Smooth muscle cell (in vitro differentiated cells): ENCODE measurements around the gene SMAD3. TPM values are rescaled to one million over a fixed set of nuclear protein-coding genes. Genes with fewer than 3 reads are reported as not detected.

Source experiments
- DNase-seq: peaks from one replicate; lab custom pipeline; 2025; ENCODE audit not compliant: unreplicated experiment; lab: John Stamatoyannopoulos, UW
- H2AFZ ChIP-seq: fragments of 200-600 bp; sonication (generic); 2 replicates; pipeline ENCODE4 v1.6.0; 2016; ENCODE audit warnings: antibody characterized with exemption, low read depth, mild to moderate bottlenecking
- H3F3A ChIP-seq: fragments of 200-600 bp; sonication (generic); 2 replicates; pipeline ENCODE4 v1.6.0; 2017; ENCODE audit warnings: antibody characterized with exemption, low read depth
- H3K27ac ChIP-seq: fragments of 200-600 bp; sonication (generic); 2 replicates; pipeline ENCODE4 v1.5.1; 2016; ENCODE audit warnings: low read depth, mild to moderate bottlenecking
- H3K27me3 ChIP-seq: fragments of 200-600 bp; sonication (generic); 2 replicates; pipeline ENCODE4 v1.6.1; 2016; ENCODE audit warnings: low read depth, mild to moderate bottlenecking
- H3K36me3 ChIP-seq: fragments of 200-600 bp; sonication (generic); 2 replicates; pipeline ENCODE4 v1.5.1; 2016; ENCODE audit warnings: low read depth
- H3K4me1 ChIP-seq: fragments of 200-600 bp; sonication (generic); 2 replicates; pipeline ENCODE4 v1.5.1; 2016; ENCODE audit warnings: low read depth
- H3K4me2 ChIP-seq: fragments of 200-600 bp; sonication (generic); 2 replicates; pipeline ENCODE4 v1.6.0; 2016; ENCODE audit warnings: mild to moderate bottlenecking
- H3K4me3 ChIP-seq: fragments of 200-600 bp; sonication (generic); 2 replicates; pipeline ENCODE4 v1.5.1; 2016; ENCODE audit warnings: mild to moderate bottlenecking
- H3K79me2 ChIP-seq: fragments of 200-600 bp; sonication (generic); 2 replicates; pipeline ENCODE4 v1.6.0; 2016; ENCODE audit warnings: low read depth, mild to moderate bottlenecking
- H3K9ac ChIP-seq: fragments of 200-600 bp; sonication (generic); 2 replicates; pipeline ENCODE4 v1.6.0; 2016; ENCODE audit warnings: low read depth
- H3K9me3 ChIP-seq: fragments of 200-600 bp; sonication (generic); replicated peaks from 2 replicates; pipeline ENCODE4 v1.5.1; 2016; ENCODE audit warnings: low read depth
- H4K20me1 ChIP-seq: fragments of 200-600 bp; sonication (generic); 2 replicates; pipeline ENCODE4 v1.6.0; 2016; ENCODE audit warnings: low read depth
- CTCF ChIP-seq: fragments of 200-600 bp; sonication (generic); IDR thresholded peaks from 2 replicates; pipeline ENCODE4 v1.5.1; 2017; ENCODE audit warnings: borderline replicate concordance, mild to moderate bottlenecking, antibody characterized with exemption; ENCODE audit not compliant: insufficient read depth, poor library complexity, severe bottlenecking
- WGBS: methylation state at CpG from one replicate; pipeline ENCODE4 v1.1.7; 2016; ENCODE audit warnings: low lambda C conversion rate; 5-methylcytosine and 5-hydroxymethylcytosine counted together
- polyA plus RNA-seq: library from polyadenylated mRNA; unstranded; fragments of >200 nt; fragmentation: Nextera tagmentation; extraction: Ambion mirVana; gene quantifications from 2 replicates; pipeline ENCODE4 v1.2.1, GENCODE V29; 2016
- total RNA-seq: library from RNA; depleted of rRNA; stranded (reverse); fragments of >200 nt; gene quantifications from 2 replicates; pipeline ENCODE4 v1.2.3, GENCODE V29; 2014

SMAD3 gene
- total and polyA plus RNA-seq, 2 experiments from 2014 or later = 20.2 to 21.9 TPM

- DNase-seq = no peak
- Histone ChIP-seq H3K9ac (no peak overlapping the region), H4K20me1 (peaks cover 32% of the 10 kb centered on the region), H3K4me1 (peaks cover 6% of the 10 kb centered on the region), H3K27ac (no peak overlapping the region), H3K36me3 (no peaks in the 10 kb centered on the region), H3K79me2 (peaks cover 18% of the 10 kb centered on the region), H3K9me3 (no peaks in the 10 kb centered on the region), H3K27me3 (no peaks in the 10 kb centered on the region), H2AFZ (no peak overlapping the region), H3F3A (no peaks in the 10 kb centered on the region), H3K4me3 (no peak overlapping the region), H3K4me2 (no peak overlapping the region)
- no peak for TF ChIP-seq CTCF
- WGBS = 77% methylated on average over 6 of the region's 6 CpGs
Observed at GRCh38 chr15:67168694-67169093, 103.3 kb downstream of the SMAD3 start.

GRCh38 chr15:67170143-67170925, 104.9 kb downstream of the SMAD3 start:
- Histone ChIP-seq H3K36me3 (no peaks in the 10 kb centered on the region), H3F3A (peaks cover 6% of the 10 kb centered on the region), H3K4me2 (no peak overlapping the region), H3K79me2 (peaks cover 14% of the 10 kb centered on the region), H3K9me3 (no peaks in the 10 kb centered on the region), H3K9ac (no peak overlapping the region), H3K4me3 (no peak overlapping the region), H3K27me3 (no peaks in the 10 kb centered on the region), H2AFZ (no peak overlapping the region), H3K27ac (no peak overlapping the region), H4K20me1 (peaks cover 24% of the 10 kb centered on the region), H3K4me1 (peaks cover 6% of the 10 kb centered on the region)
- WGBS = 98% methylated on average over 12 of the region's 12 CpGs
- no peak for DNase-seq
- TF ChIP-seq CTCF = no peak

GRCh38 chr15:67171471-67171870, 106.1 kb downstream of the SMAD3 start:
- DNase-seq = no peak
- Histone ChIP-seq H3K4me2 (no peak overlapping the region), H3K27ac (no peak overlapping the region), H3K9ac (no peak overlapping the region), H3K27me3 (no peaks in the 10 kb centered on the region), H3K36me3 (no peaks in the 10 kb centered on the region), H3F3A (peaks cover 16% of the 10 kb centered on the region), H3K9me3 (no peaks in the 10 kb centered on the region), H3K4me1 (peaks cover 8% of the 10 kb centered on the region), H3K4me3 (no peak overlapping the region), H4K20me1 (peaks cover 24% of the 10 kb centered on the region), H3K79me2 (peaks cover 9% of the 10 kb centered on the region), H2AFZ (no peak overlapping the region)
- TF ChIP-seq CTCF = no peak
- 95% methylated on average over 4 of the region's 4 CpGs for WGBS

GRCh38 chr15:67172172-67172571, 106.8 kb downstream of the SMAD3 start:
- Histone ChIP-seq H3K36me3 (no peaks in the 10 kb centered on the region), H3K79me2 (peaks cover 5% of the 10 kb centered on the region), H2AFZ (no peak overlapping the region), H3K27me3 (no peaks in the 10 kb centered on the region), H3K4me2 (no peak overlapping the region), H3K9me3 (no peaks in the 10 kb centered on the region), H3K4me1 (peaks cover 11% of the 10 kb centered on the region), H3F3A (peaks cover 22% of the 10 kb centered on the region), H3K27ac (no peak overlapping the region), H3K4me3 (no peak overlapping the region), H4K20me1 (peaks cover 24% of the 10 kb centered on the region), H3K9ac (no peak overlapping the region)
- 95% methylated on average over 6 of the region's 6 CpGs for WGBS
- no peak for TF ChIP-seq CTCF
- no peak for DNase-seq
